Measurements from ENCODE around the gene GINS2.

Gene GINS2

GRCh38 chr16:85715169-85716021, 26.6 kb upstream of the GINS2 start:
- TF ChIP-seq EZH2 (IDR thresholded peaks at IDR 0.05; ENCODE audit: borderline replicate concordance, low read length) (no peak), CTCF (IDR thresholded peaks at IDR 0.05; ENCODE audit: low read length) (no peak)
- Histone ChIP-seq H3F3A (ENCODE audit: insufficient read depth, low read length) (no peaks in the 10 kb centered on the region), H3K4me2 (ENCODE audit: low read length) (no peak overlapping the region), H3K27ac (ENCODE audit: low read depth, low read length, poor library complexity, severe bottlenecking) (no peak overlapping the region), H3K79me2 (ENCODE audit: insufficient read depth, low read length) (no peaks in the 10 kb centered on the region), H4K20me1 (ENCODE audit: insufficient read depth, low read length) (no peaks in the 10 kb centered on the region), H3K27me3 (ENCODE audit: insufficient read depth, low read length) (peaks cover 14% of the 10 kb centered on the region; the same call in 1 of the 2 replicates), H3K4me1 (ENCODE audit: insufficient read depth, low read length, severe bottlenecking) (no peaks in the 10 kb centered on the region), H3K9me2 (ENCODE audit: low read depth, low read length) (no peaks in the 10 kb centered on the region), H3K36me3 (ENCODE audit: insufficient read depth, low read length) (peaks cover 5% of the 10 kb centered on the region; the same call in 1 of the 2 replicates), H2AFZ (ENCODE audit: low read length) (no peak overlapping the region), H3K4me3 (ENCODE audit: low read depth, low read length, poor library complexity, severe bottlenecking) (no peak overlapping the region), H3K9ac (ENCODE audit: low read length) (no peak overlapping the region), H3K9me3 (ENCODE audit: low read length) (0 out of 2 replicates have a peak, but pooled peaks cover 4% of the 10 kb centered on the region)

- Histone ChIP-seq H3K4me1 (ENCODE audit: insufficient read depth, low read length, severe bottlenecking) (no peaks in the 10 kb centered on the region), H3K9me3 (ENCODE audit: low read length) (0 out of 2 replicates have a peak, but pooled peaks cover 4% of the 10 kb centered on the region), H3F3A (ENCODE audit: insufficient read depth, low read length) (no peaks in the 10 kb centered on the region), H4K20me1 (ENCODE audit: insufficient read depth, low read length) (no peaks in the 10 kb centered on the region), H3K9ac (ENCODE audit: low read length) (no peak overlapping the region), H3K4me2 (ENCODE audit: low read length) (no peak overlapping the region), H3K79me2 (ENCODE audit: insufficient read depth, low read length) (no peaks in the 10 kb centered on the region), H2AFZ (ENCODE audit: low read length) (no peak overlapping the region), H3K27ac (ENCODE audit: low read depth, low read length, poor library complexity, severe bottlenecking) (no peak overlapping the region), H3K9me2 (ENCODE audit: low read depth, low read length) (no peaks in the 10 kb centered on the region), H3K36me3 (ENCODE audit: insufficient read depth, low read length) (peaks cover 5% of the 10 kb centered on the region; the same call in 1 of the 2 replicates), H3K4me3 (ENCODE audit: low read depth, low read length, poor library complexity, severe bottlenecking) (no peak overlapping the region), H3K27me3 (ENCODE audit: insufficient read depth, low read length) (peaks cover 20% of the 10 kb centered on the region; the same call in 1 of the 2 replicates)
- no peak for TF ChIP-seq CTCF (IDR thresholded peaks at IDR 0.05; ENCODE audit: low read length)
- no peak for TF ChIP-seq EZH2 (IDR thresholded peaks at IDR 0.05; ENCODE audit: borderline replicate concordance, low read length)
Measured at GRCh38 chr16:85712801-85713200, 24.0 kb upstream of the GINS2 start.

- Histone ChIP-seq H3K36me3 (ENCODE audit: insufficient read depth, low read length) (peaks cover 5% of the 10 kb centered on the region; the same call in 1 of the 2 replicates), H3K4me2 (ENCODE audit: low read length) (no peak overlapping the region), H3K4me3 (ENCODE audit: low read depth, low read length, poor library complexity, severe bottlenecking) (no peak overlapping the region), H3K27me3 (ENCODE audit: insufficient read depth, low read length) (peaks cover 20% of the 10 kb centered on the region; the same call in 1 of the 2 replicates), H3K9me2 (ENCODE audit: low read depth, low read length) (no peaks in the 10 kb centered on the region), H3K79me2 (ENCODE audit: insufficient read depth, low read length) (no peaks in the 10 kb centered on the region), H4K20me1 (ENCODE audit: insufficient read depth, low read length) (no peaks in the 10 kb centered on the region), H3K9ac (ENCODE audit: low read length) (no peak overlapping the region), H2AFZ (ENCODE audit: low read length) (no peak overlapping the region), H3F3A (ENCODE audit: insufficient read depth, low read length) (no peaks in the 10 kb centered on the region), H3K27ac (ENCODE audit: low read depth, low read length, poor library complexity, severe bottlenecking) (no peak overlapping the region), H3K9me3 (ENCODE audit: low read length) (0 out of 2 replicates have a peak, but pooled peaks cover 4% of the 10 kb centered on the region), H3K4me1 (ENCODE audit: insufficient read depth, low read length, severe bottlenecking) (no peaks in the 10 kb centered on the region)
- TF ChIP-seq CTCF (IDR thresholded peaks at IDR 0.05; ENCODE audit: low read length): no peak
- no peak for TF ChIP-seq EZH2 (IDR thresholded peaks at IDR 0.05; ENCODE audit: borderline replicate concordance, low read length)
Measured at GRCh38 chr16:85711982-85712587, 23.3 kb upstream of the GINS2 start.

All from OCI-LY1 (cell line).